Limb (tissue), 2 donors: ENCODE measurements around the gene CCM2.

ENCODE experiments used
- DNase-seq, 2 donors: peaks; one replicate each; pipeline ENCODE4 v3.0.0-alpha.2; 2016; ENCODE audit errors: extremely low spot score in 2 of 2

The CCM2 gene

GRCh38 chr7:44969049-44969700 is 30.8 kb upstream of the CCM2 start:
- no peak for DNase-seq

- DNase-seq: no peak
Measured at GRCh38 chr7:44969701-44970522, 30.1 kb upstream of the CCM2 start.

- DNase-seq: no peak
Measured at GRCh38 chr7:44970523-44971051, 29.4 kb upstream of the CCM2 start.

GRCh38 chr7:44971188-44971901 is 28.7 kb upstream of the CCM2 start:
- DNase-seq: no peak

DNA sequence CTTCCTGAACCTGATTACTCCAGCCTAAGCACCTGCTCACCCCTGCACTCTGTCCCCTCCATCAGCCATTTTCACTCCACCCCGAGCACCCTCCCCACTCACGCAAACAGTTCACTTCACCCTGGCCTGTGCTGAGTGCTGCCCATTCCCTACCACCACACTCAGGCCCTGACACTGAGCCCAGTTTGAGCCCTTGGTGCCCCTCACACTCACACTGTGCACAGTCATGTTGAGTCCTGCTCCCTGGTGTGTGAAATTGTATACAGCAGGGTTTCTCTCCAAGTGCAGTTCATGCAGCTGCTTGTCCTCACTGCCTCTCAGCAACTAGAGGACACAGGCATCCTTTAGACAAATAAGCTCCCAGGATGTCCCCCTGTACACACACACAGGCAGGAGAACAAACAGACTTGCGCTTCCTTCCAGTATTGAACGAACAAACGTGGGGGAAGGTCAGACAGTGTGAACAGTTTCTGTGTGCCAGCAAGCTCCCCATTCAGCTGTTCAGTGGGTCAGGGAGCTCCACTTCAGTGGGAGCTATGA is 28.0 kb upstream of the CCM2 start:
- no peak for DNase-seq

DNA sequence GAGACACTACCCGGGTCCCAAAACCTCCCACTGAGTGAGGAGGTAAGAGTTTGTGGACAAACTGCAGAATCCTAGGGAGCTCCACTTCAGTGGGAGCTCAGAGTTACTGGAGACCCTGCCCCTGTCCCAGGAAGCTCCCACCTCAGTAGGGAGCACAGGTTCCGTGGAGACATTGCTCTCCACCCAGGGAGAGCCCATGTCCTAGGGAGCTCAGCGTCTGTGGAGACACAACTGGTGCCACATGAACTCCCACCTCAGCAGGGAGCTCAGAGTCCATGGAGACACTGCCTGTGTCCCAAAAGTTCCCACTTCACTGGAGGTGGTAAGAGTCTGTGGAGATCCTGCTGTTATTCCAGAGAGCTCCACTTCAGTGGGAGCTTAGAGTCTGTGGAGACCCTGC is 27.4 kb upstream of the CCM2 start:
- DNase-seq: no peak

GRCh38 chr7:44973610-44974401 is 26.2 kb upstream of the CCM2 start:
- peak in 1 of 2 donors; percentile 35 for DNase-seq

DNA sequence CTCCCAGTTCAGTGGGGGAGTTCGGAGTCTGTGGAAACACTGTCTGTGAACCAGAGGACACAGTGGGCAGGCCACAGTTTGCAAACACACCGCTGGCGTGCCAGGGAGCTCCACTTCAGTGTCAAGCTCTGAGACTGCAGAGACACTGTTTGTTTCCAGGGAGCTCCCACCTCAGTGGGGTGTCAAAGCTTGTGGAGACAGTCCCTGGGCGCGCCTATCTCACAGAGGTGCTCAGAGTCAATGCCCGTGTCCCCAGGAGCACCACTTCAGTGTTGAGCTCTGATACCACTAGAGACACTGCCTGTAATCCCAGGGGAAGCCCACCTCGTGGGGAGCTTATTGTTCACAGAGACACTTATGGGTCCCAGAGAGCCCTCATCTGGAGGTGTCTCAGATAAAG is 25.5 kb upstream of the CCM2 start:
- DNase-seq: no peak

- DNase-seq: no peak
Measured at GRCh38 chr7:44975331-44976039, 24.5 kb upstream of the CCM2 start.

- DNase-seq: no peak
Measured at GRCh38 chr7:44976040-44976745, 23.8 kb upstream of the CCM2 start.

DNA sequence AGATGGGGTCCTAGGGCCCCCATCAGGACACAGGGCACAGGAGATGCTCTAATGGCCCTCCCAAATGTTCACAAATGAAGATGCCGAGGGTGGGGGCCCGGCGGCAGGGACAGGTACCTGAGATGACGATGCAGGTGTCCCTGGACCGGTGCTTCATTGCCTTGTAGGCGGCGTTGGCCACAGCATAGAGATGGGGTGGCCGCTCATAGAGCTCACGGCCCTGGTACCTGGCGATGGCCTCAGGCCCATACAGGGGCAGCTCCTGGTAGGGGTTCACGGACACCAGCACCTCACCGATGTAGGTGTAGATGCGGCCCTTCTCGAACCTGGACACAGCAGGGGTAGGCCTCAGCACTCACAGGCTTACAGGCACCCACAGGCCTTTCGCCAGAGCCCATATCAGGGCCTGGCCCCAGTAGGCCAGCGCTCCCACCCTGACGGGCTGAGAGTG is 23.2 kb upstream of the CCM2 start:
- DNase-seq: no peak

GRCh38 chr7:44977304-44977958 is 22.6 kb upstream of the CCM2 start:
- no peak for DNase-seq

DNA sequence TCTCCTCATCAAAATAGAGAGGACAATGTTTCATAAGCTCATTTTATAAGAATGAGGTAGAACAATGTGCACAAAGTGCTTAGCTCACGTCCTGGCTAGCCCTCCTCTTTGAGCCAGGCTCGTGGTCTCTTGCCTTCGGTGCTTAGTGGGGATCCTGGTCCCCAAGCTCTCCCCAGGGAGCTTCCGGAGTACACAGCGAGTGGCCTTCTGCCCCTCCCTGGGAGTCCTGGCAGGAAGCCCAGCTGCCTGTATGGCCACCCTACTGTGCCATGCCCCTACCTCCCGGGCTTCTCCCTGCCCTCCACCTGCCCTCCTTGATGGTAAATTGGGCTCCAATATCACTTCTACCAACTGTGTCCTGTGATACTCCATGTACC is 22.1 kb upstream of the CCM2 start:
- no peak for DNase-seq

GRCh38 chr7:44978511-44979366 is 21.3 kb upstream of the CCM2 start, which contains the start of gene MYO1G:
TSS of gene MYO1G (minus strand) at chr7:44979015. CDS start at chr7:44978961, 54 bp downstream.
- no peak for DNase-seq

GRCh38 chr7:44979481-44980392 is 20.3 kb upstream of the CCM2 start:
- no peak for DNase-seq

DNA sequence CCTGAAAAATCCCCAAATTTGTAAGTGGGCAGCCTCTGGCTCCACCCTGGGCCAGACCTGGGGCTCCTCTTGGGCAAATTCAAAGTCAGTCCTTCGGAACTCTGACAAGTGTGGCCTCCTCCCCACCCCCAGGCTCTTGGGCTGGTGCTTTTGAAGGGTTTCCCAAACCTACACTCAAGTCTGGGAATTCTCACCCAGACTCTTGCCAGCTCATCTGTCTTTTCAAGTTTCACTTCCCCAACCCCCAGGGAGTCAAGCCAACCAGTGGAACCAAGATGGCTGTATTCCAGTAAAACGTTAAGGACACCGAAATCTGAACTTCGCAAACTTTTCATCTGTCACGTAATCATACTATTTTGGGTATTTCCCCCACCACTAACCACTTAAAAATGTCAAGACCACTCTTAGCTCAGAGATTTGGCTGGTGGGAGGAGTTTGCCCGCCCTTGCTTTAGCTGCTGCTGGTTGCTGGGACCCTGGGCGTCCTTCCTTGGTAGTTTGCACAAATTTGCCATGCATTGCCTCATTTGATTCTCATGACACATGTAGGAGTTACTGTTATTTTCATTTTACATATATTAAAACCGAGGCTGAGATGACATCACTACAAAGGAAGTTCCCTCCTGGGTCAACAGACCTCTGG is 19.5 kb upstream of the CCM2 start:
- no peak for DNase-seq
